Daoy (cell line): ENCODE results near the gene ADAMTS5. TPM values are rescaled to one million over a fixed set of nuclear protein-coding genes. Genes with fewer than 3 reads are reported as not detected.

Source experiments
- DNase-seq: peaks from one replicate; pipeline ENCODE4 v3.0.0-alpha.2; 2015; ENCODE audit warnings: low read depth
- total RNA-seq: library from RNA; depleted of rRNA; stranded (reverse); fragments of >200 nt; shearing (Covaris generic); gene quantifications from 2 replicates; pipeline ENCODE4 v1.2.3, GENCODE V29; 2014

Gene ADAMTS5
- total RNA-seq, 1 experiment from 2014 or later = 3.1 TPM

- DNase-seq = no peak
These were observed 18.7 kb downstream of the ADAMTS5 start for GRCh38 chr21:26948194-26948593.

GRCh38 chr21:26946744-26947446 is 20.0 kb downstream of the ADAMTS5 start:
- DNase-seq = no peak

GRCh38 chr21:26945916-26946675 is 20.8 kb downstream of the ADAMTS5 start:
- no peak for DNase-seq

GRCh38 chr21:26943921-26944320 is 23.0 kb downstream of the ADAMTS5 start:
- DNase-seq = no peak

- DNase-seq = no peak
These were observed 25.5 kb downstream of the ADAMTS5 start for GRCh38 chr21:26941421-26941820.

- no peak for DNase-seq
These were observed 27.2 kb downstream of the ADAMTS5 start for GRCh38 chr21:26939601-26940111.

- DNase-seq = no peak
These were observed 30.2 kb downstream of the ADAMTS5 start for GRCh38 chr21:26936641-26937040.

GRCh38 chr21:26935977-26936376 is 30.9 kb downstream of the ADAMTS5 start:
- DNase-seq = no peak

- DNase-seq = peak; percentile 14
These were observed 32.5 kb downstream of the ADAMTS5 start for GRCh38 chr21:26934383-26934782.

GRCh38 chr21:26933448-26933847 is 33.4 kb downstream of the ADAMTS5 start:
- DNase-seq = no peak

GRCh38 chr21:26925636-26926035 is 41.3 kb downstream of the ADAMTS5 start:
- DNase-seq = no peak

GRCh38 chr21:26925122-26925521 is 41.8 kb downstream of the ADAMTS5 start:
- no peak for DNase-seq

- DNase-seq = no peak
These were observed 42.9 kb downstream of the ADAMTS5 start for GRCh38 chr21:26923986-26924385.

GRCh38 chr21:26920055-26920454 is 46.8 kb downstream of the ADAMTS5 start:
- DNase-seq = no peak

GRCh38 chr21:26918323-26919079 is 48.4 kb downstream of the ADAMTS5 start:
- DNase-seq = peak; percentile 9

GRCh38 chr21:26916799-26917198 is 50.1 kb downstream of the ADAMTS5 start:
- DNase-seq = no peak

- DNase-seq = no peak
These were observed 52.3 kb downstream of the ADAMTS5 start for GRCh38 chr21:26914557-26914956.

- no peak for DNase-seq
These were observed 54.4 kb downstream of the ADAMTS5 start for GRCh38 chr21:26912466-26912865.

- no peak for DNase-seq
These were observed 56.9 kb downstream of the ADAMTS5 start for GRCh38 chr21:26909972-26910371.

GRCh38 chr21:26900980-26901379 is 65.9 kb downstream of the ADAMTS5 start:
- no peak for DNase-seq

- no peak for DNase-seq
These were observed 74.7 kb downstream of the ADAMTS5 start for GRCh38 chr21:26892151-26892550.

GRCh38 chr21:26888931-26889330 is 78.0 kb downstream of the ADAMTS5 start:
- no peak for DNase-seq
